HepG2 (cell line): ENCODE data around the gene FUOM. TPM values are rescaled to one million over a fixed set of nuclear protein-coding genes. Genes with fewer than 3 reads are reported as not detected.

ENCODE experiments used
- ATAC-seq: fragments of 200-7000 bp; cut with Tn5 transposase; 3 replicates; pipeline ENCODE4 v1.9.1; 2020; ENCODE audit warnings: mild to moderate bottlenecking, moderate library complexity
- BruUV-seq: library from RNA; stranded (reverse); fragments of 400-500 nt; replicated peaks from 2 replicates; lab custom pipeline; 2021; lab: Mats Ljungman, UMichigan
- CTCF ChIA-PET: fragments of 300-600 bp; formaldehyde crosslinking; extraction: SDS; loops from one replicate; lab custom pipeline; 2021; ENCODE audit warnings: low total read pairs, inconsistent platforms, low intra/inter-chr PET ratio; lab: Yijun Ruan, JAX
- POLR2A ChIA-PET: fragments of 350-600 bp; sonication (Branson Sonifier 250); formaldehyde crosslinking; loops from one replicate; lab custom pipeline; 2020; ENCODE audit warnings: antibody characterized with exemption, inconsistent platforms; lab: Yijun Ruan, JAX
- DNase-seq: peaks from one replicate; pipeline ENCODE4 v3.0.0-alpha.2; 2015; ENCODE audit warnings: low spot score
- FAIRE-seq: peaks from 3 replicates; lab custom pipeline; 2011; peaks lifted over from hg19 to GRCh38; lab: Jason Lieb, UNC
- H2AFZ ChIP-seq: one replicate; pipeline ENCODE4 v1.6.1; 2011; ENCODE audit warnings: low read length, inconsistent platforms
- H3K27ac ChIP-seq: fragments of 300-600 bp; 3 replicates; pipeline ENCODE4 v1.8.0; 2011; ENCODE audit warnings: mixed run types, mild to moderate bottlenecking, mixed read lengths, low read length, inconsistent platforms; ENCODE audit not compliant: insufficient read depth; ENCODE audit errors: extremely low read length
- H3K27me3 ChIP-seq, 2 experiments: fragments of 200-600 bp in 1 of 2; 2 replicates in 1 of 2; 3 replicates in 1 of 2; pipeline versions ENCODE4 v1.6.0 to v1.8.0; 2011; ENCODE audit warnings: low read length in 2 of 2, mild to moderate bottlenecking in 2 of 2, moderate library complexity in 2 of 2, inconsistent platforms in 1 of 2; ENCODE audit not compliant: insufficient read depth in 2 of 2, control insufficient read depth in 1 of 2
- H3K36me3 ChIP-seq, 2 experiments: fragments of 200-600 bp in 1 of 2; replicated peaks in 1 of 2; 2 replicates in 1 of 2; 3 replicates in 1 of 2; pipeline versions ENCODE4 v1.5.1 to v1.8.0; 2011; ENCODE audit warnings: low read length in 2 of 2, inconsistent platforms in 1 of 2; ENCODE audit not compliant: insufficient read depth in 2 of 2, control insufficient read depth in 1 of 2
- H3K4me1 ChIP-seq: 2 replicates; pipeline ENCODE4 v1.5.1; 2012; ENCODE audit warnings: low read length, inconsistent platforms; ENCODE audit not compliant: insufficient read depth
- H3K4me2 ChIP-seq: 2 replicates; pipeline ENCODE4 v1.6.0; 2011; ENCODE audit warnings: low read depth, low read length, inconsistent platforms
- H3K4me3 ChIP-seq, 3 experiments: fragments of 200-600 bp in 1 of 3; sonication (generic), shearing (Covaris generic) in 1 of 3; replicated peaks in 1 of 3; 2 replicates each; pipeline ENCODE4 v1.5.1; 2011 to 2016; ENCODE audit warnings: low read length in 3 of 3, inconsistent platforms in 2 of 3, low read depth in 2 of 3, mild to moderate bottlenecking in 2 of 3, control low read depth in 1 of 3, mixed read lengths in 1 of 3; ENCODE audit not compliant: insufficient read depth in 1 of 3
- H3K79me2 ChIP-seq: one replicate; pipeline ENCODE4 v1.6.1; 2011; ENCODE audit warnings: low read length, inconsistent platforms; ENCODE audit not compliant: insufficient read depth
- H3K9ac ChIP-seq: 2 replicates; pipeline ENCODE4 v1.6.0; 2011; ENCODE audit warnings: mild to moderate bottlenecking, low read depth, low read length, inconsistent platforms; ENCODE audit not compliant: insufficient read depth
- H3K9me3 ChIP-seq: 2 replicates; pipeline ENCODE4 v1.5.1; 2012; ENCODE audit warnings: mild to moderate bottlenecking, low read length
- H4K20me1 ChIP-seq: 2 replicates; pipeline ENCODE4 v1.6.0; 2011; ENCODE audit warnings: inconsistent platforms, mild to moderate bottlenecking, low read length, moderate library complexity; ENCODE audit not compliant: insufficient read depth
- DDIT3 ChIP-seq: sonication (generic); formaldehyde crosslinking; IDR thresholded peaks from 2 replicates; pipeline ENCODE4 v1.4.0; 2020; ENCODE audit warnings: mild to moderate bottlenecking, missing genetic modification reagents
- FOXC1 ChIP-seq: sonication (generic); formaldehyde crosslinking; IDR thresholded peaks from 2 replicates; pipeline ENCODE4 v1.8.0; 2022; ENCODE audit warnings: mild to moderate bottlenecking, missing genetic modification reagents, borderline replicate concordance
- KLF13 ChIP-seq: sonication (generic); formaldehyde crosslinking; IDR thresholded peaks from 2 replicates; pipeline ENCODE4 v1.4.0; 2020; ENCODE audit warnings: mild to moderate bottlenecking, missing genetic modification reagents
- MAFG ChIP-seq: sonication (generic); formaldehyde crosslinking; IDR thresholded peaks from 2 replicates; pipeline ENCODE4 v1.5.1; 2020; ENCODE audit warnings: mild to moderate bottlenecking, missing genetic modification reagents
- POLR2A ChIP-seq, 2 experiments: IDR thresholded peaks; 2 replicates each; pipeline ENCODE4 v1.6.1; 2011; ENCODE audit warnings: low read depth in 2 of 2, low read length in 2 of 2, mild to moderate bottlenecking in 1 of 2, moderate library complexity in 1 of 2; ENCODE audit not compliant: insufficient read depth in 1 of 2
- SMAD3 ChIP-seq: sonication (generic); formaldehyde crosslinking; IDR thresholded peaks from 2 replicates; pipeline ENCODE4 v1.4.0; 2020; ENCODE audit warnings: missing genetic modification reagents
- SUZ12 ChIP-seq: fragments of 150-350 bp; IDR thresholded peaks from 2 replicates; pipeline ENCODE4 v1.6.1; 2014; ENCODE audit warnings: low read depth, low read length
- THAP11 ChIP-seq: IDR thresholded peaks from 2 replicates; pipeline ENCODE4 v1.6.1; 2016; ENCODE audit warnings: missing biosample characterization, missing genetic modification reagents
- TRIM22 ChIP-seq: fragments of 450-650 bp; IDR thresholded peaks from 2 replicates; pipeline ENCODE4 v1.6.1; 2017
- WIZ ChIP-seq: sonication (generic); formaldehyde crosslinking; IDR thresholded peaks from 2 replicates; pipeline ENCODE4 v1.5.1; 2020; ENCODE audit warnings: mild to moderate bottlenecking, missing genetic modification reagents
- ZHX1 ChIP-seq: sonication (generic); formaldehyde crosslinking; IDR thresholded peaks from 2 replicates; pipeline ENCODE4 v1.8.1; 2022; ENCODE audit warnings: low read depth, mild to moderate bottlenecking, missing genetic modification reagents
- ZMAT3 ChIP-seq: sonication (generic); formaldehyde crosslinking; conservative IDR thresholded peaks from 2 replicates; pipeline ENCODE4 v1.7.0; 2021; ENCODE audit warnings: missing genetic modification reagents
- ZNF501 ChIP-seq: sonication (generic); formaldehyde crosslinking; IDR thresholded peaks from 2 replicates; pipeline ENCODE4 v1.5.1; 2020; ENCODE audit warnings: mild to moderate bottlenecking, moderate library complexity, missing genetic modification reagents
- ZNF567 ChIP-seq: sonication (generic); formaldehyde crosslinking; IDR thresholded peaks from 2 replicates; pipeline ENCODE4 v1.8.1; 2023; ENCODE audit warnings: mild to moderate bottlenecking, missing genetic modification reagents, borderline replicate concordance
- WGBS: methylation state at CpG from one replicate; pipeline ENCODE4 v1.1.6; 2017; ENCODE audit warnings: low lambda C conversion rate; 5-methylcytosine and 5-hydroxymethylcytosine counted together
- in situ Hi-C: cut with HindIII; loops from 2 replicates; pipeline ENCODE4 v1.10.0; 2017; ENCODE audit warnings: low pct_unique_long_range_greater_than_20kb; ENCODE audit not compliant: extremely low pct_ligation_motif_present
- intact Hi-C: fragments of 100-400 bp; cut with micrococcal nuclease; formaldehyde crosslinking; loops from one replicate; pipeline ENCODE4 v1.10.0; 2022; ENCODE audit not compliant: unreplicated experiment
- polyA plus RNA-seq, 8 experiments: library from polyadenylated mRNA; depleted of rRNA in 3 of 8; stranded (reverse) in 7 of 8; unstranded in 1 of 8; fragments of >200 nt; fragmentation: Illumina TruSeq in 4 of 8; extraction: Trizol in 4 of 8; gene quantifications; 2 replicates each; pipeline versions ENCODE4 v1.2.1 to v1.2.3, GENCODE V29; 2011 to 2016; ENCODE audit warnings: low read depth in 4 of 8, missing spikeins in 1 of 8, mixed read lengths in 1 of 8; ENCODE audit not compliant: insufficient read depth in 1 of 8
- total RNA-seq, 5 experiments: library from RNA; depleted of rRNA; stranded (reverse); fragments of >200 nt; fragmentation: Illumina TruSeq; extraction: Trizol; gene quantifications; 2 replicates each; pipeline ENCODE4 v1.2.3, GENCODE V29; 2016; ENCODE audit warnings: low read depth in 1 of 5

Gene FUOM
- total and polyA plus RNA-seq, 2 of the 13 experiments (the other 11 are each of a cell fraction or from before 2014, with no cell fraction given): 27.5 to 60.4 TPM

GRCh38 chr10:133324857-133325260 is 33.0 kb downstream of the FUOM start:
- ChIA-PET POLR2A (interaction anchor here (0.7 to 2.6 kb wide), 8 partner anchors 11 to 53 kb away, joined by 3 to 18 read pairs (median 4); partner anchors contain the start of genes CALY, ECHS1, FUOM and PRAP1), CTCF (no interaction called here)
- no peak for FAIRE-seq
- H3K9ac ChIP-seq: no peak overlapping the region
- no peak overlapping the region for H3K27ac ChIP-seq
- peak overlapping the region; percentile 83 for H3K4me2 ChIP-seq
- H3K4me3 ChIP-seq: peak overlapping the region; percentile 55 to 74 (median 61); a peak in 3 of 6 replicates
- TF ChIP-seq TRIM22 (no peak), ZMAT3 (CRISPR knock-in tag) (no peak), MAFG (0 out of 2 replicates have a peak, but pooled peaks have one; percentile 13), WIZ (CRISPR knock-in tag) (no peak), SUZ12 (no peak)
- H3K9me3 ChIP-seq: no peaks in the 10 kb centered on the region
- no TSS peak for BruUV-seq
- H4K20me1 ChIP-seq: no peaks in the 10 kb centered on the region
- intact Hi-C loops (loop anchor here (10.0 kb wide), 1 partner anchor 50 kb away; the partner anchor contains the start of genes ECHS1 and PAOX), in situ Hi-C loops (no loop called here)
- H3K36me3 ChIP-seq: no peaks in the 10 kb centered on the region
- H3K4me1 ChIP-seq: peaks cover 29% of the 10 kb centered on the region
- WGBS: no CpG with 5 or more reads among the region's 20 CpGs
- H3K27me3 ChIP-seq: peaks cover 5 to 47% of the 10 kb centered on the region in 2 experiments
- DNase-seq: no peak
- peak; percentile 4; the same call in 2 of the 3 replicates for ATAC-seq
- H2AFZ ChIP-seq: no peak overlapping the region
- H3K79me2 ChIP-seq: no peaks in the 10 kb centered on the region

GRCh38 chr10:133324198-133324792 is 33.5 kb downstream of the FUOM start:
- DNase-seq (peak; percentile 62), FAIRE-seq (no peak), ATAC-seq (peak; percentile 79)
- peaks cover 4 to 47% of the 10 kb centered on the region in 2 experiments for H3K27me3 ChIP-seq
- H3K4me3 ChIP-seq: peak overlapping the region; percentile 52 to 74 (median 61); a peak in 5 of 6 replicates
- 0% methylated on average over 1 of the region's 13 CpGs for WGBS
- H4K20me1 ChIP-seq: no peaks in the 10 kb centered on the region
- no peaks in the 10 kb centered on the region for H3K9me3 ChIP-seq
- in situ Hi-C loops: no loop called here
- BruUV-seq: no TSS peak
- intact Hi-C loops: loop anchor here (10.0 kb wide), 1 partner anchor 51 kb away; the partner anchor contains the start of genes ECHS1 and PAOX
- H3K79me2 ChIP-seq: no peaks in the 10 kb centered on the region
- ChIA-PET CTCF (no interaction called here), POLR2A (interaction anchor here (0.5 to 2.6 kb wide), 10 partner anchors 10 to 67 kb away, joined by 3 to 18 read pairs (median 4); partner anchors contain the start of genes CALY, ECHS1, FUOM and PRAP1)
- H3K4me1 ChIP-seq: peaks cover 28% of the 10 kb centered on the region
- H3K36me3 ChIP-seq: no peaks in the 10 kb centered on the region
- peak overlapping the region; percentile 61 for H3K4me2 ChIP-seq
- H3K9ac ChIP-seq: no peak overlapping the region; the same call in 1 of the 2 replicates
- no peak overlapping the region for H2AFZ ChIP-seq
- no peak overlapping the region for H3K27ac ChIP-seq
- no peak for TF ChIP-seq ZNF501 (CRISPR knock-in tag)
- TF ChIP-seq ZNF567 (CRISPR knock-in tag): no peak
- no peak for TF ChIP-seq KLF13 (CRISPR knock-in tag)
- no peak for TF ChIP-seq FOXC1 (CRISPR knock-in tag)
- TF ChIP-seq SMAD3 (CRISPR knock-in tag): no peak
- TF ChIP-seq POLR2A (IDR thresholded peaks at IDR 0.05; ENCODE audit: insufficient read depth in 1 of 2, low read depth in 2 of 2, low read length in 2 of 2): no peak
- TF ChIP-seq ZHX1 (CRISPR knock-in tag): no peak
- TF ChIP-seq THAP11: no peak
- TF ChIP-seq DDIT3 (CRISPR knock-in tag): no peak
